ENCODE results near the gene MGARP.
"Not testable (repeated sequence)": the region's sequence is repeated elsewhere in the genome, so short reads cannot be mapped to it uniquely, and the experiment has no call there.

The MGARP gene

DNA sequence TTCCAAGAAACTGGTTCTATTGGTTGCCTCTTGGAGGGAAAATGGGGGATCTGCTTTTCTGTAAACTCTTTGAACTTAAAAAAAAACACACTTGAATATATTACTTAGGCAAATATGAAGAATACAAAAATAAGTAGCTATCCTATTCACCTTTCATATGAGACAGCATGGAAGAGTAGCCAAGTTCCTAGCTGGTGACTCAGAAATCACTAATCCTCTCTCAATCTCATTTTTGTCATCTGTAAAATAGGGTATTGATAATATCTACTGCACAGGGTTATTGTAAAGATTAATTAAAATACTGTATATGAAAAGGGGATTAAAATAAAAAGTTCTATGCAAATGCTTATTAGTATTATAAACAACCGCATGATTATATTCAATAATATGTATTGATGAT lies 12.7 kb downstream of the MGARP start:
- H3K4me3 ChIP-seq (ENCODE audit: low read depth, low read length), result no peak overlapping the region
- DNase-seq (ENCODE audit: low read depth), result no peak
- TF ChIP-seq POLR2A (IDR thresholded peaks at IDR 0.05; ENCODE audit: extremely low read depth, insufficient read length) (no peak), MYC (IDR thresholded peaks at IDR 0.05; ENCODE audit: low read depth, low read length) (no peak)
- TF ChIP-seq, protein P1, sequence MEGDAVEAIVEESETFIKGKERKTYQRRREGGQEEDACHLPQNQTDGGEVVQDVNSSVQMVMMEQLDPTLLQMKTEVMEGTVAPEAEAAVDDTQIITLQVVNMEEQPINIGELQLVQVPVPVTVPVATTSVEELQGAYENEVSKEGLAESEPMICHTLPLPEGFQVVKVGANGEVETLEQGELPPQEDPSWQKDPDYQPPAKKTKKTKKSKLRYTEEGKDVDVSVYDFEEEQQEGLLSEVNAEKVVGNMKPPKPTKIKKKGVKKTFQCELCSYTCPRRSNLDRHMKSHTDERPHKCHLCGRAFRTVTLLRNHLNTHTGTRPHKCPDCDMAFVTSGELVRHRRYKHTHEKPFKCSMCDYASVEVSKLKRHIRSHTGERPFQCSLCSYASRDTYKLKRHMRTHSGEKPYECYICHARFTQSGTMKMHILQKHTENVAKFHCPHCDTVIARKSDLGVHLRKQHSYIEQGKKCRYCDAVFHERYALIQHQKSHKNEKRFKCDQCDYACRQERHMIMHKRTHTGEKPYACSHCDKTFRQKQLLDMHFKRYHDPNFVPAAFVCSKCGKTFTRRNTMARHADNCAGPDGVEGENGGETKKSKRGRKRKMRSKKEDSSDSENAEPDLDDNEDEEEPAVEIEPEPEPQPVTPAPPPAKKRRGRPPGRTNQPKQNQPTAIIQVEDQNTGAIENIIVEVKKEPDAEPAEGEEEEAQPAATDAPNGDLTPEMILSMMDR (IDR thresholded peaks at IDR 0.05; ENCODE audit: low read depth, low read length), result no peak
- TF ChIP-seq, protein P2, sequence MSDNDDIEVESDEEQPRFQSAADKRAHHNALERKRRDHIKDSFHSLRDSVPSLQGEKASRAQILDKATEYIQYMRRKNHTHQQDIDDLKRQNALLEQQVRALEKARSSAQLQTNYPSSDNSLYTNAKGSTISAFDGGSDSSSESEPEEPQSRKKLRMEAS (IDR thresholded peaks at IDR 0.05; ENCODE audit: low read depth, low read length), result no peak

DNA sequence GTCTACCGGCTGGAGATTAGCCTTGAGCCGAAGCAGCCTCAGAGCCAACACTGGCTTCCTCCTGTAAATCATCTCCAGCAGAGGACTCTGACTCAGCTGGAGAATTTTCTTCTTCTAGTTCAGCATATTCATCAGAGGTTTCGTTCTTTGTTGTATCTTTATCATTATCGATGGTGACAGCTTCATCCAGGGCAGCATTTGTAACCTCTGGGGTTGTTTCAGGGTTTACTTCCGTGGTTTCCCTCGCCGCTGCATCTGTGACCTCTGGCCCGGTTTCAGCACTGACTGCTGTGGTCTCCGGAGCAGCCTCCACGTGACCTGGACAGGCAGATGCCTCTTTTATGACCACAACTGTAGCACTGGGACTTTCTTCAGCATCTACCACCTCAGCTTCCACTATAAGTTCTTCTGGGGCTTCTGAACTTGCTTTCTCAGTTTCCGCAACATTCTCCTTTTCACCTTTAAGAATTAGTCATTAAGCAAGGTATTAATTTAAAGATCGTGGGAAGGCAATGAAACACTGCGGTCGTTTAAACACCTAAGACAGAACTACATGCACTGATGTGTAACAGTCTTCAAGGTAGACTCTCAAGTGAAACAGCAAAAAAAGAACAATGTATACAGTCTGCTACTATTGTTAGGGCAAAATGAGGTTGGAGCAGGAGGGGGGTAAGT lies 13.3 kb downstream of the MGARP start:
- H3K4me3 ChIP-seq (ENCODE audit: low read depth, low read length), result peak overlapping the region; percentile 52
- no peak for TF ChIP-seq POLR2A (IDR thresholded peaks at IDR 0.05; ENCODE audit: extremely low read depth, insufficient read length)
- TF ChIP-seq, protein P1 (IDR thresholded peaks at IDR 0.05; ENCODE audit: low read depth, low read length), result no peak
- TF ChIP-seq, protein P2 (IDR thresholded peaks at IDR 0.05; ENCODE audit: low read depth, low read length), result peak; percentile 96
- peak; percentile 66 for TF ChIP-seq MYC (IDR thresholded peaks at IDR 0.05; ENCODE audit: low read depth, low read length)
- peak; percentile 87 for DNase-seq (ENCODE audit: low read depth)

DNA sequence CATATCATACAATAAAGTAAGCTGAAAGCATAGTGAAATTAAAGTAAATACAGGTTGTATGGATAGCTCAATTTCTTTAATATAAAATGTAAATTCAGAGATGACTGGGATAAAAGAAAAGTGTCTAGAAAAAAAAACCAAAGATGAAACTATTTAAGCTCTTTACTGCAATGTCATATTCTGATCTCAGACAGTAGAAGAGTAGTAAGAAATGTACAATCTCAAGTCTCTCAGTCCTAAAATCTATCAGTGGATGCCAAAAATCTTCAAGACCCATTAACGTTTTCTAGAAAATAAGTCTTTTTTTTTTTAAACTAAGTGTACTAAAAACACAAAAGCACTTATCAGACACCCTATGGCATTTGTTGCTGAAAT lies 13.8 kb downstream of the MGARP start:
- TF ChIP-seq POLR2A (IDR thresholded peaks at IDR 0.05; ENCODE audit: extremely low read depth, insufficient read length), result no peak
- TF ChIP-seq, protein P1 (IDR thresholded peaks at IDR 0.05; ENCODE audit: low read depth, low read length), result no peak
- no peak for TF ChIP-seq MYC (IDR thresholded peaks at IDR 0.05; ENCODE audit: low read depth, low read length)
- TF ChIP-seq, protein P2 (IDR thresholded peaks at IDR 0.05; ENCODE audit: low read depth, low read length), result no peak

DNA sequence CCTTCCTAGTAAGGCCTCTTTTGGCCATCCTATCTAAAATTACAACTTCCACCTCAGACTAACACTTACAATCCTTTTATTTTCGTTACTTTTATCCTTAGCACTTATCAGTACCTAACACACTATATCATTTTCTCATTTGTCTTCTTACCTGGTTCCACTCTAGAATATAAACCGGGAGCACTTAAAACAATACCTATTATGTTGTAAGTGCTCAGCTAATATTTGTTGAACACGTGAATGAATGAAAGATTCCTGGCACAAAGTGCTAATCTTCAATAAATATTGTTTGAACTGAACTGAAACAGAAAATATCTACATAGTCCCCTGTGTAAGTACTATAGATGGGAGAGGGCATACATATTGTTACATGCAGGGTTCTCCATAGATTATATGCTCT lies 14.4 kb downstream of the MGARP start:
- no peak overlapping the region for H3K4me3 ChIP-seq (ENCODE audit: low read depth, low read length)
- no peak for DNase-seq (ENCODE audit: low read depth)
- TF ChIP-seq POLR2A (IDR thresholded peaks at IDR 0.05; ENCODE audit: extremely low read depth, insufficient read length) (no peak), MYC (IDR thresholded peaks at IDR 0.05; ENCODE audit: low read depth, low read length) (no peak)
- TF ChIP-seq, protein P1 (IDR thresholded peaks at IDR 0.05; ENCODE audit: low read depth, low read length), result no peak
- TF ChIP-seq, protein P2 (IDR thresholded peaks at IDR 0.05; ENCODE audit: low read depth, low read length), result no peak

More for the DNA sequence above, 13.8 kb downstream of the MGARP start:
- H3K4me3 ChIP-seq (ENCODE audit: low read depth, low read length), result peak overlapping the region; percentile 52
- DNase-seq (ENCODE audit: low read depth), result no peak

DNA sequence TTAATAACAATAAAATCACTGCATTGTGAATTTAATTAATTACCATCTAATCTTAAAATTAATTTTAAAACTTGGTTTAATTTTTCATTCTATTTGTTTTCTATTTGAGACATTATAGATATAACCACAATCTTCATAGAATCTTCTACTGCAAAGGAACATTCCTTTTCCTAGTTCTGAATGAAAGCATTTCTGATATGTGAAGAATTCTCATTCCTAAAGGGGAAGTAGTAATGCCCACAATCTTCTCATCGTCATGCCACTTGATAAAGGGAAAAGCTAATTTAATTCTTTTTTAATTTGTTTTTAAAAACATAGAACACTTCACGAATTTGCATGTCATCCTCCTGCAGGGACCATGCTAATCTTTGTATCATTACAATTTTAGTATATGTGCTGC lies 23.7 kb downstream of the MGARP start:
- TF ChIP-seq MYC (IDR thresholded peaks at IDR 0.05; ENCODE audit: low read depth, low read length), result no peak
- TF ChIP-seq, protein P1 (IDR thresholded peaks at IDR 0.05; ENCODE audit: low read depth, low read length), result no peak
- TF ChIP-seq, protein P2 (IDR thresholded peaks at IDR 0.05; ENCODE audit: low read depth, low read length), result no peak
- no peak for TF ChIP-seq POLR2A (IDR thresholded peaks at IDR 0.05; ENCODE audit: extremely low read depth, insufficient read length)
- no peak for DNase-seq (ENCODE audit: low read depth)
- no peak overlapping the region for H3K4me3 ChIP-seq (ENCODE audit: low read depth, low read length)

DNA sequence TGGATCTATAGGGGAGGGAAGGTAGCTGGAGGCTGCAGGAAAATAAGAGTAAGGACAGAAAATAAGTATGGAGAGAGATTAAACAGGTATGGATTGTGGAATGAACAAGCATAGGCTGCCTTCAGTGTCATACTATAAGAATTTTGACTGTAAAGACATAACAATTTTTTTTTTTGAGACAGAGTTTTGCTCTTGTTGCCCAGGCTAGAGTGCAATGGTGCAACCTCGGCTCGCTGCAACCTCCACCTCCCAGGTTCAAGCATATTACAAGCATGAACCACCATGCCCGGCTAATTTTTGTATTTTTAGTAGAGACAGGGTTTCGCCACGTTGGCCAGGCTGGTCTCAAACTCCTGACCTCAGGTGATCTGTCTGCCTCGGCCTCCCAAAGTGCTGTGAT lies 24.4 kb downstream of the MGARP start:
- H3K4me3 ChIP-seq (ENCODE audit: low read depth, low read length); DNase-seq (ENCODE audit: low read depth): not testable (repeated sequence)
